Naive thymus-derived CD4-positive, alpha-beta T cell (primary cell): ENCODE data around the gene PLEKHG1. TPM values are rescaled to one million over a fixed set of nuclear protein-coding genes. Genes with fewer than 3 reads are reported as not detected.

Experiments
- ATAC-seq: fragments of 150-1000 bp; cut with Tn5 transposase; 2 replicates; pipeline ENCODE4 v1.10.0; 2021; ENCODE audit warnings: mild to moderate bottlenecking, moderate library complexity
- CTCF ChIA-PET: fragments of 350-600 bp; sonication (Branson Sonifier 250); formaldehyde crosslinking; loops from one replicate; lab custom pipeline; 2021; ENCODE audit warnings: antibody characterized with exemption; lab: Charles Lee
- POLR2A ChIA-PET: fragments of 350-600 bp; sonication (Branson Sonifier 250); formaldehyde crosslinking; loops from one replicate; lab custom pipeline; 2021; ENCODE audit warnings: antibody characterized with exemption, inconsistent platforms; lab: Charles Lee
- DNase-seq, 9 donors: peaks; one replicate each; pipeline versions ENCODE4 v3.0.0 to v3.0.0-alpha.2; 2020 to 2022; ENCODE audit warnings: mixed read lengths in 1 of 9
- H3K27ac ChIP-seq: one replicate; pipeline ENCODE4 v1.7.0; 2013; ENCODE audit warnings: mild to moderate bottlenecking, low read depth, low read length, moderate library complexity
- H3K27me3 ChIP-seq, 2 donors: one replicate each; pipeline ENCODE4 v1.7.0; 2013; ENCODE audit warnings: low read length in 2 of 2, mild to moderate bottlenecking in 2 of 2, moderate library complexity in 2 of 2; ENCODE audit not compliant: control insufficient read depth in 2 of 2, insufficient read depth in 2 of 2
- H3K36me3 ChIP-seq, 3 experiments: 1 replicate in 2 of 3; 2 replicates in 1 of 3; pipeline ENCODE4 v1.7.0; 2013; ENCODE audit warnings: low read length in 3 of 3, mild to moderate bottlenecking in 3 of 3, moderate library complexity in 1 of 3; ENCODE audit not compliant: insufficient read depth in 3 of 3, control insufficient read depth in 2 of 3
- H3K4me1 ChIP-seq, 2 donors: one replicate each; pipeline ENCODE4 v1.7.0; 2013; ENCODE audit warnings: low read length in 2 of 2, mild to moderate bottlenecking in 2 of 2, moderate library complexity in 1 of 2; ENCODE audit not compliant: control insufficient read depth in 2 of 2, insufficient read depth in 2 of 2
- H3K4me3 ChIP-seq: 2 replicates; pipeline ENCODE4 v1.7.0; 2013; ENCODE audit warnings: mild to moderate bottlenecking, low read length
- H3K9me3 ChIP-seq, 3 experiments: 1 replicate in 2 of 3; 2 replicates in 1 of 3; pipeline ENCODE4 v1.7.0; 2013; ENCODE audit warnings: low read length in 3 of 3; ENCODE audit not compliant: control insufficient read depth in 2 of 3
- H3K27ac Mint-ChIP-seq, 9 donors: one replicate each; pipeline ENCODE4 v1.8.0; 2020 to 2022; ENCODE audit warnings: mixed read lengths in 9 of 9, mild to moderate bottlenecking in 8 of 9, moderate library complexity in 5 of 9, inconsistent platforms in 2 of 9
- H3K27me3 Mint-ChIP-seq, 5 donors: one replicate each; pipeline ENCODE4 v1.8.0; 2021 to 2022; ENCODE audit warnings: mixed read lengths in 5 of 5, mild to moderate bottlenecking in 1 of 5
- H3K36me3 Mint-ChIP-seq, 5 donors: one replicate each; pipeline ENCODE4 v1.8.0; 2020 to 2022; ENCODE audit warnings: mixed read lengths in 5 of 5, mild to moderate bottlenecking in 3 of 5, inconsistent platforms in 1 of 5
- H3K4me1 Mint-ChIP-seq, 7 donors: one replicate each; pipeline ENCODE4 v1.8.0; 2020 to 2022; ENCODE audit warnings: mixed read lengths in 7 of 7, mild to moderate bottlenecking in 3 of 7, inconsistent platforms in 1 of 7
- H3K4me3 Mint-ChIP-seq, 10 donors: one replicate each; pipeline ENCODE4 v1.8.0; 2020 to 2022; ENCODE audit warnings: mild to moderate bottlenecking in 10 of 10, mixed read lengths in 10 of 10, moderate library complexity in 6 of 10, inconsistent platforms in 2 of 10
- H3K9me3 Mint-ChIP-seq, 11 donors: one replicate each; pipeline ENCODE4 v1.8.0; 2020 to 2022; ENCODE audit warnings: mixed read lengths in 11 of 11, mild to moderate bottlenecking in 4 of 11, inconsistent platforms in 1 of 11, moderate library complexity in 1 of 11
- intact Hi-C, 2 donors: fragments of 100-400 bp; cut with micrococcal nuclease; formaldehyde crosslinking; loops; one replicate each; pipeline ENCODE4 v1.15.1; 2023
- polyA plus RNA-seq, 2 donors: library from polyadenylated mRNA; unstranded; fragments of 300-500 nt; fragmentation: Illumina TruSeq; gene quantifications; one replicate each; pipeline ENCODE4 v1.2.3, GENCODE V29; 2021
- total RNA-seq, 6 experiments: library from RNA in 5 of 6; stranded (reverse) in 5 of 6; gene quantifications; 1 replicate in 5 of 6; 2 replicates in 1 of 6; pipeline ENCODE4 v1.2.3 and lab custom pipeline; 2021 to 2026

PLEKHG1 gene
- total and polyA plus RNA-seq, 7 experiments from 2014 or later, result 0.57 to 2.6 (median 0.69) TPM; not detected in 1

DNA sequence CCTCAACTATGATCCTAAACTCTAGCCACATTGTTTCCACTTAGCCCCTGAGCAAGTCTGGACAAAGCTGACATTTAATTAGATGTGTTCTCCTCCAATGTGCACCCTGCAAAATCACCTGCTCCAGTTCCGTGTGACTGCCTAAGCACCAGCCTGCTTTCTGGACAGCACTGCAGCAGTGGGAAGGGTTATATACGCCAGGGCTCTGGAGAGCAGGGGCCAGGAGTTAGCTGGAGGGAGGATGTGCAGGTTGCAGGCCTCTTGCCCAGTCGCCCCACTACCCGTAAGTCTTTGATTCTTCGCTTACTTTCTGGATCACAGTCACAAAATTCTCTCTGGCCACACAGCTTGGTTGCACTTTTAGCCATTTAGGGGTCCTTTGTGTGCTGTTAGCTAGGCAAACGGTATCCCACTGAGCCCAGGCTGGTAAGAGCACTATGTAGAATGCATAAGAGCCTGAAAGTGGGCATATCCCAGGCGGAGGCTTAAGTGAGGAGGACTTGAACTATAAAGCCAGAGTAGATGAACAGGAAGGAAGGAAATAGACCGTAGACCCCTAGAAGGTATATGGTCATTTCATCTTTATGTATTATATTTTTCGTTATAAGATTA, 10.7 kb upstream of the PLEKHG1 start:
- H3K9me3 ChIP-seq, result no peaks in the 10 kb centered on the region
- DNase-seq (no peak), ATAC-seq (no peak)
- no peaks in the 10 kb centered on the region for H3K4me1 Mint-ChIP-seq
- peaks cover 0 to 2% (median 0%) of the 10 kb centered on the region in 11 donors for H3K9me3 Mint-ChIP-seq
- CTCF ChIA-PET, result no interaction called here
- intact Hi-C loops, result no loop called here
- no peaks in the 10 kb centered on the region for H3K36me3 Mint-ChIP-seq
- no peaks in the 10 kb centered on the region for H3K4me1 ChIP-seq
- no peaks in the 10 kb centered on the region for H3K36me3 ChIP-seq
- POLR2A ChIA-PET, result no interaction called here
- H3K4me3 Mint-ChIP-seq, result no peak overlapping the region
- no peak overlapping the region for H3K27ac Mint-ChIP-seq
- no peak overlapping the region for H3K4me3 ChIP-seq
- no peak overlapping the region for H3K27ac ChIP-seq
- no peaks in the 10 kb centered on the region for H3K27me3 ChIP-seq
- H3K27me3 Mint-ChIP-seq, result peaks cover 16 to 33% (median 20%) of the 10 kb centered on the region in 5 donors

DNA sequence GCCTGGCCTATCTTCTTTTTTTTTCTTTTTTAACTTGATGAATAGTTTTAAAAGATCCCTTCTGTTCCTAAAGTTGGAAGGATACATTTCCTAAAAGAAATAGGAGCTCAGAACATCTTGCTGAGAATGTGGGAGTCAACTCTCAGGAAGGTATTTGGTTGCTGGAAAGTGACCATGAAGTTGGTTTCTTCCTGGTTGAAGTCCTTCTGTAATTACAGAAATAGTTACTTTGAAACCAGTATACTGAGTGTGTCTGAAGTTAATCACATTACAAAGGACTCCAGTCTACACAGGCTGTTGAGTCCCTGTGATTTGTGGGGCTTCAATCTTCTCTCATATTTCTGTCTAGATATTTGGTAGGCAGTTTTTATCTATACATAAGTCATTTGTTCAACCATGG, 9.8 kb upstream of the PLEKHG1 start:
- Histone ChIP-seq H3K4me3 (no peak overlapping the region), H3K27me3 (no peaks in the 10 kb centered on the region), H3K4me1 (no peaks in the 10 kb centered on the region), H3K9me3 (no peaks in the 10 kb centered on the region), H3K36me3 (no peaks in the 10 kb centered on the region), H3K27ac (no peak overlapping the region)
- Mint-ChIP-seq H3K9me3 (peaks cover 0 to 2% (median 0%) of the 10 kb centered on the region in 11 donors), H3K27ac (no peak overlapping the region), H3K4me3 (no peak overlapping the region), H3K27me3 (peaks cover 14 to 33% (median 20%) of the 10 kb centered on the region in 5 donors), H3K36me3 (no peaks in the 10 kb centered on the region), H3K4me1 (no peaks in the 10 kb centered on the region)
- CTCF ChIA-PET, result no interaction called here
- intact Hi-C loops, result loop anchor here in 1 of 2 donors (10.0 kb wide), 1 partner anchor 175 kb away; no protein-coding TSS in a partner anchor
- ATAC-seq (no peak), DNase-seq (no peak)
- POLR2A ChIA-PET, result no interaction called here

DNA sequence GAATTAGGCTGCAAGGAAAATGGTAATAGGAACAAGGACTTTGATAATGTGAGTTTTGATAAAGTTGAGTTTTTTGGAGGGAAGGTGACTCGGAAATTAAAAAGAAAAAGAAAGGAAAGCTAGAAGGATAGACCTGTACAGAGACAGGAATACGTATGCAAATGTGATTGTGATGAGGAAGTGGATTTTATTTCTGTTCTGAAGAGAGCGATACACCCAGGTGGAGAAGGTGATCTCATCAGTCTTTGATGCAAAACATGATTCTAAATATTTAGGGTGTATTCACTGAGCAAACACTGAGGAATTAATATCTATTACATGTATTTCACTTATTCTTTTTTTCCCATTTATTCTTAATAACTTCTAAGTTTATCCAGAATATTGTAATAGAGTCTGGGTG, 9.2 kb upstream of the PLEKHG1 start:
- ChIA-PET POLR2A (no interaction called here), CTCF (no interaction called here)
- H3K4me1 ChIP-seq, result no peaks in the 10 kb centered on the region
- Mint-ChIP-seq H3K4me3 (no peak overlapping the region), H3K36me3 (no peaks in the 10 kb centered on the region), H3K4me1 (no peaks in the 10 kb centered on the region), H3K27me3 (peaks cover 17 to 36% (median 21%) of the 10 kb centered on the region in 5 donors), H3K9me3 (peaks cover 0 to 2% (median 0%) of the 10 kb centered on the region in 11 donors), H3K27ac (no peak overlapping the region)
- H3K9me3 ChIP-seq, result no peaks in the 10 kb centered on the region
- intact Hi-C loops, result loop anchor here in 1 of 2 donors (10.0 kb wide), 1 partner anchor 176 kb away; no protein-coding TSS in a partner anchor
- ATAC-seq (no peak), DNase-seq (no peak)
- H3K27me3 ChIP-seq, result peaks cover 0 to under 1% of the 10 kb centered on the region in 2 donors
- no peak overlapping the region for H3K4me3 ChIP-seq
- no peaks in the 10 kb centered on the region for H3K36me3 ChIP-seq
- no peak overlapping the region for H3K27ac ChIP-seq

DNA sequence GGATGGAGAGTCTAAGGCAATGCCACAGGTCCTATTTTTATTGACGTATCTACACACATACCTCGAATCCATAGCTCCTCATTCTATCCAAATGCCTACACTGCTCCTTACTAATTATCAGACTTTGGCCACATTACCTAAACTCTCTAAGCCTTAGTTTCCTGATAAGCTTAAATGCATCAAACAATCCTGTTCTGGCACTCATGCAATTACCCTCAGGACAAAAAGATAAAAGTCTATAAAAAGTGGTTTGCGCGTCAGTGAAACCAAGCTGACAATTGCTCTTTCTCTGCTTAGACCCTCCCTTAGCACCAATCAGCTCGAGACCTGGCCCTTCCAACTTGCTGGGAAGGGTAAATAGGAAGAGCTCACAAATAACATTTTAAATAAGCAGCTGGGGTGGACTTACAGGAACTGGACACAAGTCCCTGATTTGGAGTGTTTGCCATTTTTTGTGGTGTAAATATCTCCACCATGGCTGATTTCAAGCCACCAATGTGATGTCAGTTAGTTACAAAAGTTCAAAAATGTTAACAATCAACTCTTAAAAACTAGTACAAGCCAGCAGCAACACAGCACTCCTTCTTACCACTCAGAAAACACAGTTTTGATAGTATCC, 7.2 kb upstream of the PLEKHG1 start:
- no peaks in the 10 kb centered on the region for H3K9me3 ChIP-seq
- Mint-ChIP-seq H3K27ac (no peak overlapping the region), H3K36me3 (no peaks in the 10 kb centered on the region), H3K9me3 (peaks cover 0 to 2% (median 0%) of the 10 kb centered on the region in 11 donors), H3K4me3 (no peak overlapping the region), H3K27me3 (peaks cover 28 to 51% (median 39%) of the 10 kb centered on the region in 5 donors), H3K4me1 (no peaks in the 10 kb centered on the region)
- no peak for DNase-seq
- ChIA-PET POLR2A (no interaction called here), CTCF (no interaction called here)
- H3K4me3 ChIP-seq, result no peak overlapping the region
- intact Hi-C loops, result loop anchor here in 1 of 2 donors (10.0 kb wide), 1 partner anchor 178 kb away; no protein-coding TSS in a partner anchor
- no peaks in the 10 kb centered on the region for H3K36me3 ChIP-seq
- H3K4me1 ChIP-seq, result no peaks in the 10 kb centered on the region
- peaks cover 0 to 2% of the 10 kb centered on the region in 2 donors for H3K27me3 ChIP-seq
- no peak overlapping the region for H3K27ac ChIP-seq
- ATAC-seq, result no peak

DNA sequence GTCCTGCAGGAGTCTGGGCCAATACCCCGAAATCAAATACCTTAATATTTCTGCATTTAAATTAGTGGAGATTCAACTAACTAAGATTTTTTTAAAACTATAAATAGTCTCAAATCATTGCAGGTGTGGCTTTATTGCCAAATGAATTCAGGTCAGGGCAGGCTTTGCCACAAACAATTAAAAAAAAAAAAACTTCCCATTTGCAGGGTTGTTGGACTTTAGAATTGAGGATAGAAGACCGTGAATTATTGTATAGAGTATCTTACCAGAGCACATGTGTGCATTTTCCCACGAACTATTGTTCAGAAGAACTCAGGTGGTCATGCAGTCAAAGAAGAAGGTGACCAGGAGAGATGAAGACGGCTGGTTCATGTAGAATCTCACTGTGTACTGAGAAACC, 6.6 kb upstream of the PLEKHG1 start:
- Histone ChIP-seq H3K27me3 (peaks cover 0 to 2% of the 10 kb centered on the region in 2 donors), H3K9me3 (no peaks in the 10 kb centered on the region), H3K36me3 (no peaks in the 10 kb centered on the region), H3K4me3 (no peak overlapping the region), H3K27ac (no peak overlapping the region), H3K4me1 (no peaks in the 10 kb centered on the region)
- peaks cover 0 to 2% (median 0%) of the 10 kb centered on the region in 11 donors for H3K9me3 Mint-ChIP-seq
- no peak overlapping the region for H3K4me3 Mint-ChIP-seq
- DNase-seq, result no peak
- H3K36me3 Mint-ChIP-seq, result no peaks in the 10 kb centered on the region
- intact Hi-C loops, result loop anchor here in 1 of 2 donors (10.0 kb wide), 1 partner anchor 178 kb away; no protein-coding TSS in a partner anchor
- POLR2A ChIA-PET, result no interaction called here
- CTCF ChIA-PET, result no interaction called here
- no peak overlapping the region for H3K27ac Mint-ChIP-seq
- no peaks in the 10 kb centered on the region for H3K4me1 Mint-ChIP-seq
- peaks cover 33 to 51% (median 43%) of the 10 kb centered on the region in 5 donors for H3K27me3 Mint-ChIP-seq
- no peak for ATAC-seq

DNA sequence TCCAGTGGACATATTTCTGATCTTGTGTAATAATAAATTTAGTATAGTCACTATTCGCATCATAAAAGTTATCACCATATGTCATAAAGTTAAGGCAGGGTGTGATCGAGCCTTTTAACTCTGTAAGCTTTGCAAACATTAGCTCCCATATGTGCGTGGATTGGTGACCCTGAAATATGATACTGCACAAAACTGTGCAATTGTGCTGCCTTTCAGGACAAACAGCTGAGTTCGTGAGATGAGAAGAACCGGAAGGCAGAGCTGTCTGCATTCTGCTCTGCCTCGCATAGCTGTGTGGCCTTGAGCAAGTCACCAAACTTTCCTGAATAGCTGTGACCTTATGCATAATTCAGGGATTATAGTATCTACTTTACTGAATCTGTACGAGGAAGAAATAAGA, 3.2 kb upstream of the PLEKHG1 start:
- ATAC-seq (no peak), DNase-seq (no peak)
- H3K36me3 Mint-ChIP-seq, result no peaks in the 10 kb centered on the region
- Histone ChIP-seq H3K9me3 (no peaks in the 10 kb centered on the region), H3K27ac (no peak overlapping the region), H3K4me3 (no peak overlapping the region), H3K36me3 (no peaks in the 10 kb centered on the region), H3K27me3 (peaks cover 0 to 2% of the 10 kb centered on the region in 2 donors), H3K4me1 (no peaks in the 10 kb centered on the region)
- ChIA-PET POLR2A (no interaction called here), CTCF (no interaction called here)
- peaks cover 0 to 2% (median 0%) of the 10 kb centered on the region in 11 donors for H3K9me3 Mint-ChIP-seq
- intact Hi-C loops, result loop anchor here in 1 of 2 donors (10.0 kb wide), 1 partner anchor 182 kb away; no protein-coding TSS in a partner anchor
- peaks cover 7 to 17% (median 15%) of the 10 kb centered on the region in 7 donors for H3K4me1 Mint-ChIP-seq
- H3K27me3 Mint-ChIP-seq, result peaks cover 50 to 67% (median 56%) of the 10 kb centered on the region in 5 donors
- H3K4me3 Mint-ChIP-seq, result no peak overlapping the region
- no peak overlapping the region for H3K27ac Mint-ChIP-seq
